HG03135 (cell line): ENCODE results near the gene KCNF1.

Source experiments
- ATAC-seq: cut with Tn5 transposase; IDR thresholded peaks from one replicate; pipeline ENCODE4 v1.9.1; 2021; ENCODE audit warnings: mild to moderate bottlenecking, moderate library complexity; ENCODE audit not compliant: unreplicated experiment

Gene KCNF1

GRCh38 chr2:10918661-10919409 lies 7.1 kb downstream of the KCNF1 start:
- no peak for ATAC-seq

- ATAC-seq = no peak
These were observed 7.7 kb downstream of the KCNF1 start for GRCh38 chr2:10919410-10919770.

- ATAC-seq = no peak
These were observed 8.3 kb downstream of the KCNF1 start for GRCh38 chr2:10919771-10920621.

GRCh38 chr2:10920764-10921388 lies 9.1 kb downstream of the KCNF1 start:
- no peak for ATAC-seq

GRCh38 chr2:10921525-10921924 lies 9.8 kb downstream of the KCNF1 start:
- no peak for ATAC-seq

- ATAC-seq = no peak
These were observed 10.7 kb downstream of the KCNF1 start for GRCh38 chr2:10922307-10923007.

- ATAC-seq = no peak
These were observed 11.3 kb downstream of the KCNF1 start for GRCh38 chr2:10923008-10923375.

- ATAC-seq = no peak
These were observed 12.2 kb downstream of the KCNF1 start for GRCh38 chr2:10923965-10924364.

- no peak for ATAC-seq
These were observed 12.7 kb downstream of the KCNF1 start for GRCh38 chr2:10924441-10924840.

- ATAC-seq = no peak
These were observed 13.1 kb downstream of the KCNF1 start for GRCh38 chr2:10924859-10925258.

GRCh38 chr2:10926191-10926820 lies 14.6 kb downstream of the KCNF1 start:
- ATAC-seq = no peak

GRCh38 chr2:10930721-10931516 lies 19.2 kb downstream of the KCNF1 start:
- no peak for ATAC-seq

- no peak for ATAC-seq
These were observed 20.0 kb downstream of the KCNF1 start for GRCh38 chr2:10931710-10932255.

- no peak for ATAC-seq
These were observed 20.8 kb downstream of the KCNF1 start for GRCh38 chr2:10932345-10933151.

- ATAC-seq = no peak
These were observed 22.0 kb downstream of the KCNF1 start for GRCh38 chr2:10933700-10934225.

- ATAC-seq = no peak
These were observed 22.7 kb downstream of the KCNF1 start for GRCh38 chr2:10934308-10934978.

- no peak for ATAC-seq
These were observed 23.2 kb downstream of the KCNF1 start for GRCh38 chr2:10934979-10935350.

GRCh38 chr2:10935366-10935918 lies 23.7 kb downstream of the KCNF1 start:
- ATAC-seq = no peak
